ENCODE results near the gene KCNK4.
"Not testable (repeated sequence)": the region's sequence is repeated elsewhere in the genome, so short reads cannot be mapped to it uniquely, and the experiment has no call there.

KCNK4 gene

DNA sequence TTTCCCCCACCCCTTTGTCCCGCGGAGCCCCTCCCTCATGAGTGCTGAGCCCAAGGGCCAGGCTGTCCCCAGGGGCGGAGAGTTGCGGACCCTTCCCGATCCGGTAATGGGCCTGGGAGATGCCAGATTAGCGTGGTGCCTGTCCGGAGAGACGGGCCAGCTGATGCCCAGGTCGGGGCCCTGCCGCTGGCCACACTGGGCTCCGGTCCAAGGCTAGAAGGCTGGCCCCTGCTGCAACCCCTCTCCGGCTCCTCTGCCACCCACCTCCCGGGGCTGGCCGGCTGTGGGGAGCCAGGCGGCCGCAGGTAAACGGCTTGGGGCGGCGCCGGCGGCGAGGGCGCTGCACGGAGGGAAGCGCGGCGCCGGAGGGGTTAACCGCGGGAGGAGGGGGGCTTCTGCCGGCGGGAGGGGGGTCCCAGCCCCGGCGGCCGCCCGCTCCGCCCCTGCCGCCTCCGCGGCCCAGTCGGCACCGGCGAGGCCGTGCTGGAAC lies at the start of gene KCNK4:
Gene KCNK4 (plus strand): TSS at position 41 of the 490 bp plus-strand sequence. CDS start 1,717 bp downstream, outside the sequence.
- no peak for DNase-seq

DNA sequence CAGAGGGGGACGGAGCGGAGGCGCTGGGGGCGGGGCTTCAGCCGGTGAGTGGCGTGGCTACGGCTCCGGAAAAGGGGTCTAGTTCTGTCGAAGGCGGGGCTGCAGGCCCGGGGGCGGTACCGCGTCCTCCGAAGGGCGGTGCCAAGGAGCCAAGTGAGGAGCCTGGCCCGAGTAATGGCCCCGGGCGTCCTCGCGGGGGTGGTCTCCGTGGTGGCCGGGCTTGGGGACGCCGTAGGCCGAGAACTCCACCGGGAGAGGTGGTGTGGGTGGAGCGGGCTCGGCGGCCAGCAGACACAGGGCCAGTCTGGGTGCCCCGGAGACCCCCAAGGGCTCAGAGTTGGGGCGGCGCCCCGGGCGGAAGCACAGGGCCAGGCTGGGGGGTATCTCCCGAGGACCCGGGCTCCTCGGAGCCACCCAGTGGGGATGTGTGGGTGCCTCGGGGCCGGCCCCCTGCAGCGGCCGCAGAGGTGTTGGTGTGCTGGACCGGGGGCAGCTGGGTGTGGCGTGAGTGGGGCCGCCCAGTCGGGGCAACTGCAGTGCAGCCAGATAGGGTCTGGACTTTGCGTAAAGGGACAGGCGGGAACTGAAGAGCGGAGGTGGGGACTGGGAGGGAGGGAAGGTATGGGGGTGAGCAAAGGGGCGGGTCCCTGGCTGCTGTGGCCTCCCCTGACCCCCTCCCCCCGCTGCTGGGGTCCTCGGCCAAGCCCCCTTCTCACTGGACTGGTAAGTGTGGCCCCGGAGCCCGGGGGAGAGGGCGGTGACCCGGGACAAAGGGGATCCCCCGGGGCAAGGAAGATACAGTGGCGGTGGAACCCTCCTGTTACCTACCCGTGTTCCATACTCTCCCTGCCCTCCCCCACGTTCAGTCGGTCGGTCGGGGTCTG lies 49.4 kb upstream of the KCNK4 start:
- peak; percentile 25 for DNase-seq

DNA sequence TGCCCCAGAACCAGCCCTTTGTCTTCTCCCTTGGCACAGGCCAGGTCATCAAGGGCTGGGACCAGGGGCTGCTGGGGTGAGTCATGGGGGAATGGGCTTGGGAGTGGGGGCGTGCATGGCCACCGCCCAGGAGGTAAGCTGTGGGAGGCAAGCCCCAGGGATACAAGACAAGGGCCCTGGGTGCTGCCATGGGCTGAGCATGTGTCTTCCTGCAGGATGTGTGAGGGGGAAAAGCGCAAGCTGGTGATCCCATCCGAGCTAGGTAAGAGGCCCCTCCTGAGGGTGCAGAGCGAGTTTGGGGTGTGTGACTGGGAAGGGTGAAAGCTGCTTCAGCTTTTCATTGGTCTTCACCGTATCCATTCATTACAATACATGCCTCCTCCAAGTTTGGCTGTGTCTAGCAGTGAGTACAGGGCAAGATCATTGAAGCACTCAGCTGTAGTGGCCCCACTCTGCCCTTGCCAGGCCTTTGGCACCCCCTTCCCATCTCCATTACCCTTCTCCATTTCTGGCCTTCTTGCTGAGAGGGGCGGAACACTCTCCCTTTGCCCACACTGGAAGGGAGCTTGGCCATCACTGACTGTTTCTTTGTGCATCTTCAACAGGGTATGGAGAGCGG lies 47.8 kb upstream of the KCNK4 start:
- DNase-seq, result no peak

DNA sequence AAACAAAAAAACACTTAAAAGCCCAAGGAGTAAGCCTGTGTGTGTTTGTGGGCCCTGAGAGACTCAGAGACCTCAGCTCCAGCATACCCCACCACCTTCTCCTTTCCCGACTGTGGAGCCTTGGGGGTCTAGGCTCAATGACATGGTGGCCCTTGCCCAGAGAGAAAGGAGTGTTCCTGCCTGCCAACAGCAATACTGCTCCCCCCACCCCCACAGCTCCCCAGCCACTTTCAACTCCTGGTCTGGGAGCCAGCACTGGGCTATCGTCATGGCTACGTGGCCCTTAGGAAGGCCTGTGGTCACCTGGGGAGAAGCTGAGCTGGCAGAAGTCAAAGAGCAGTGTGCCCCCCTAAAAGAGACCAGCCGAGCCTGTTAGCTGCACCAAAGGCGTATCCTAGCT lies 47.0 kb upstream of the KCNK4 start:
- DNase-seq, result no peak

DNA sequence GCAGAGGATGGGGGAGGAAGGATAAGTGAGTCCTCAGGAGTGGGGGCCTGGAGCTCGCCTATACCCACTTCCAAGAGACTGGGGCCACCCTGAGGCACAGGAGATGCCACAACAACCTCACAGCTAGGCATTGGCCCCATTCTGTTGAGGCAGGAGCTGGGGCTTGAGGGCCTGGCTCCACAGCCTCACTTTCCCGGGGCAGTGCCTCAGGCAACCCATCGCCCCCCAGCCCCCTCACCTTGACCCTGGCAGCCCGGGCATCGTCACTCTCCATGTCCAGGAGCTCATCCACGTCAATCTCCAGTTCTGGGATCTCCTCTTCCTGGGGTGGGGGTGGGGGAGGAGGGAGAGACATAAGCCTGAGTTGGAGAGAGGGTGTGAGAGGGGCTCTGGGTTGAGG lies 46.1 kb upstream of the KCNK4 start:
- no peak for DNase-seq

DNA sequence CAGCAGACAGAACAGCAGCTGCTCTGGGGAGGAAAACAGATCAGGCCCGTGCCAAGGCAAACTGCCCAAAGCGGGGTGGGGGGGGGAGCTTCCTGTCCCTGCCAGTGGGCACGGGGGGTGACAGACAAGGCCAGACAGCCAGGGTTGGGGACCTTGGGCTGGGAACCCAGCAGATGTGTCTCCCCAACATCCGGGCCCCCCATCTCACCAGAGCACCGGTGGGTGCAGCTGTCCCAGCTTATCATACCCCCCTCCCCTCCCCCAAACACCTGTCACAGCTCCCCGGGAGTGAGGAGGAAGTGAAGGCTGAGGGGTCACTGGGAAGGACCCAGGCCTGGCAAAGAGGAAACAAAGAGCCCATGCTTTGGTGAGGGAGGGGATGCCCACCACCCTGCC lies 45.7 kb upstream of the KCNK4 start:
- no peak for DNase-seq

DNA sequence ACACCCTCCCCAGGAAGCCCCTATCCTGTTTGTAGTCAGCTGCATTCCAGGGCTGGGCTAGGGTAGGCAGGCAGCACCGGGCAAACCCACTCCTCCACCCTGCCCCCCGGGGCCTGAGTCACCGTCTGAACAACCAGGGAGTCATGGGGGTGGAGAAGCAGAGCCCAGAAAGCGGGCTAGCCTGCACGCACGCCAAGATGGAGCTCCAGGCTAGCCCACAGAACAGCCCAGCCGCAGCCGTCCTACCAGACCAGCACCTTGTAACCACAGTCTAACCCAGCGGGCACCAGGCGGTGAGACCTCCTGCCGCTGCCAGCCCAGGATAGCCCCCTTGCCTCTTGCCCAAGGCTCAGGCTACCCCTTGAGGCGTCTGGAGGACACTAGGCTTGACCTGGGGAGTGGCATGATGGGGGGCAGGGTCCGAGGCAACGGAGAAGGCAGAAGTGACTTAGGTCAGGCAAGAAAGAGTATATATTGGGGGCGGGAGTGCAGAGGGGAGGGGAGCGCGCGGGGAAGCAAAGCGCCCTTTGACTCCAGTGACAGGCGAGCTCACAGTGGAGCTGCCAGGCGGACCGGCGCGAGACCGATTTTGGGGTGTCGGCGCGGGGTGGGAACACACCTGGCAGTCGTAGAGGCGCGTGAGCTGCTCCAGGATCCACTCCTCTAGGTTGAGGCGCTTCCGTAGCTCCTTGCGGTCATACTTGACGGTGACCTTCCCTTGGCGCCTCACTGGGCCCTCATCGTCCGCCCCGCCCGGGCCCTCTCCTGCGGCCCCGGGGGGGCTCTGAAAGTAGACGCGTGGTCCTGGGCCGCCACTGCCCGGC lies 45.1 kb upstream of the KCNK4 start:
- DNase-seq, result peak; percentile 78

DNA sequence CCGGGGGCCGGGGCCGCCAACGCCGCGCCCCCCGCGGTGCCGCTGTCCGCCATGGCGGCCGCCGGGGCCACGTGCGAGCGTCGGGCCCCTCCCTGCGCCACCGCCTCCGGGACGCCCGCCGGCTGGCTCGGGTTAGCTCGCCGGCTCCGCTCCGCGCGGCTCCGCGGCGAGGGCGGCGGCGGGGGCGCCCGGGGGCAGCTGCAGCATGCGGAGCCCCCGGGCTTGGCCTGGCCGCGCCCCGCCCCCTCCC lies 44.6 kb upstream of the KCNK4 start:
- DNase-seq, result not testable (repeated sequence)

DNA sequence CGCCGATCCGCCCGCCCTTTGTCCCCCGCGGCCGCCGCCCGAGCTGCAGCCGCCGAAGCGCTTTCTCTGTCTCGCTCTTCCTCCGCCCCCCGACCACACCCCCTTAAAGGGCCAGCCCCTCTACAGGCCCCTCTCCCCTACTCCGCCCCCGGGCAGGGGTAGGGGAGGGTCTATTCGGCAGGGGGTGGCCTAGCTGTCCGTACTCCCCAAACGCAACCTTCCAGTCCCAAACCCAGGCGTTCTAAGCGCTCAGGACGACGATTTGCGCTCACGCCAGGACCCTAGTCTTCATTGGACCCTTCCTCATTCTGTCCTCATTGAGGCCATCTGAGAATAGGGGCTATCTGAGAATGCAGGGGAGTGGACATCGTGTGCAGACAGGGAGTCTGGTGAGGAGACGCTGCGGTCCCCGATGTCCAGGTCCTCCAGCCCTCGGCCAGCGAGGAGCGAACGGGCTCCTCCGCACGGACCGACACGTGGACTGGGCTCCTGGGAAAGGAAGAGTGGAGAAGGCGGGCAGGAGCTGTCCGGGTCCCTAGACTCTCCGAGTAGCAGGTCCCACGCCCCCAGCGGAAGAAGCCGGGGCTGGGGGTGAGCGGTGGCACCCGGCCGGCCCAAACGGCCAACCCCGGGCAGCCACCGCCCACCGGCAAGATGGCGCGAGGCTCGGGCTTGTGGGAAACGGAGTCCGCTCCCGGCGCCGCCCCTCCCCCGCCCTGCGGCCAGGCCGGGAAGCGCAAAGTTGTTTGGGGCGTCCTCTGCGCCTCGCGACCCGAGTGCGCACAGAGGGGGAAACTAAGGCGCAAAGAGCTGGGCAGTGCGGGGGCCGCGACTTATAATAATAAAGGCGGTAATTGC lies 44.0 kb upstream of the KCNK4 start, which contains the start of gene PPP1R14B:
Gene PPP1R14B (minus strand): TSS at position 73 of the 858 bp plus-strand sequence. CDS start 270 bp downstream, outside the sequence.
- peak; percentile 74 for DNase-seq

DNA sequence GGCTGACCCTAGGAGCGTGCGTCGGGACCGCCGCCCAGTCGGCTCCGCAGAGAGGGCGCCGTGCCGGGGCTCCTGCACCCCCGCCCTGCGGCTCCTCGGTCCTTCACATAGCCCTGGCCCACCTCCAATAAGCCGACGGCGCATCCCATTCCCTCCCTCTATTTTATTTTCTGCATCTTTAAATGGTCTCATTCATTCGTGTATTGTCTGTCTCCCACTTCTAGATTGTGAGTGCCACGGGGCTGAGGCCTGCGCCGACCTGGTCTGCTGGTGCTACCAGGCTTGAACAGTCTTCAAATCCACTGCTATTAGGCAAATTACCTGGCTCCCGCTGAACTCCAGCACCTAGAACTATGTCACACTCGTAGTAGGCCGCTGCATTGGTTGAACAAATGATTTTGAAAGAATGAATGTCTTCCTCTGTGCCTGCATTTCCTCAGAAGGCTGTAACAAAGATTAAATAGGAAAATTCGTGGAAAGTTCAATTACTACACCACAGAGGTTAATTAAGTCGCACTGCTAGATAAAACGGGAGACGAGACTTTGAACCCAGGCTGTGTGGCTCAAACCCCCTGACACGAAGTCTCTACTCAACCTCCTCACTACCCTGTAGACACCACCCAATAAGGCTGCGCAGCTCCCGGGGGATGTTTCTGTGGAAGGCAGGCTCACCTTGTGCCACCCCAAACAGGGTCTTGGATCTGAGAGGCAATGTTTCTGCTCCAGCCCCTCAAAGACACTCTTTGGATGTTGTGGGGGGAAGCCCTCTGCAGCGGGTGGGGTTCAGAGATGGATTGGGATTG lies 43.2 kb upstream of the KCNK4 start:
- DNase-seq, result no peak

DNA sequence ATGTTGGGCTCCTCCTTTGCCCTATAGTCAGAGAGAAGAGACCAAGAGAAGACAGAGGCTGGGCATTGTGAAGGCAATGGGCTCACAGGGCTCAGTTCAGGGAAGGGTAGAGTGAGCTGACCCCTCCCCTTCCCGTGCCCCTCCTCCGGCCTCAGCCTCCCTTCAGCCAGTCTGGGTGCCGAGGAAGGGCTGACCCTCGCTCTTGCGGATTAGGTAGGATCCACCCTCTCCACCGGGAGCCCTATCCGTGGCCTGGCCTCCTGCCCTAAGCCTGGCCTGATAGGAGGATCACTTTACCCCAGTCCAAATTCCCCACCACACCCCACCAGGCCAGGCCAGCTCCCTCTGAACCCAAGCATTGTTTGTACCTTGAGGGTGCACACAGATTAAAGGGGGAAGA lies 42.5 kb upstream of the KCNK4 start:
- DNase-seq, result no peak

DNA sequence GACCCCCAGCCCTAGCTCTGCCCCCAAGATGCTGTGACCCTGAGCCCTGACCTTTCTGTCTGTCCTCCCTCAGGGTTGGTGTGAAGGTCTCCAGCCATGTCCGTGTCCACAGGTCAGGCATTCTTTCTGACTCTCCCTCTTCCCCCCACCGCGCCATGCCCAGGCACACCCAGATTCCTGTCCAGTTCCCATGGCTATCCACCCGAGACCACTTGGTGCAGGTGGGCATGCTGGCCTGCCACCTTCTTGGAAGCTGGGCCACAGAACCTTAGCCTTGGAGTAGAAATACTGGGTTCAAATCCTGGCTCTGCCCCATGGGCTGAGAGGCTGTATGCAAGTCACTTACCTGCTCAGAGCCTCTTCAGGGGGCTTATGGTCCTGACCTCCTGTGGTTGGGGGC lies 42.1 kb upstream of the KCNK4 start:
- DNase-seq, result no peak

DNA sequence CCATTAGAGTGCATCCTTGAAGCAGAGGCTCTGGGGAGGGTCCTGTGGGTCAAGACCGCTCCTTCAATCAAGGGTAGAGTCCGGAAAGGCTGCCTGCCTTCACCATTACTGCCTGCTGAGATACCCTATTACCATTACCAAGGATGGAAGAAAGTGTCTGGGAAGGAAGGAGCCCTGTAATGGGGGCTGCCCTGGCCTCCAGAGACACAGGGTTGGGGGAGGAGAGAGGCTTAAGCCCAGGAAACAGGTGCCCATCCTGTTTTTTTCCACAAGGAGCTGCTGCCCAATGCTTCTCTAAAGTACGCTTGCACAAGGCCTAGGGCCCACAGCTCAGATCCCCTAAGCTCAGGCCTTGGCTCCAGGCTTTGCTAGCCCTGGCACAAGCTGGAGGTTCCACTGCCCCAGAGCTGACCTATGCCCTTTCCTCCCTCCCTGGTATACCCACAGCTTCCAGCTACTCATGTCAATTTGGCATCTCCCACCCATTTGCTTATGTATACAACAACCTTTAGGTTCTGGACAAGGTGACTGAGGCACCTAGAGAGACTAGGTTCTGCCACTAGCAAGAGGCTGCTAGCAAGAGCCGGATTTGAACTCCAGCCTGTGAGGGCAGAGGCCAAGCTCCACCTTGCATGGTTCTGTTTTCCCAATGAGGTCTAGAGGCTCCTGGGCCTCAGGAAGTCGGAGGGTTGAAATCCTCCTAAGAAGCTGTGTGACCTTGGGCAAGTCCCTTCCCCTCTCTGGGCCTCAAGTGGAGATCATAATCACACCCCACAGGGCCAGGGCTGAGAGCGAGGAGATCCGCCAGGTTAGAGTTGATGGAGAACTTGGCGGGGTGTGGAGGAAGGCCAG lies 41.3 kb upstream of the KCNK4 start:
- DNase-seq, result no peak

DNA sequence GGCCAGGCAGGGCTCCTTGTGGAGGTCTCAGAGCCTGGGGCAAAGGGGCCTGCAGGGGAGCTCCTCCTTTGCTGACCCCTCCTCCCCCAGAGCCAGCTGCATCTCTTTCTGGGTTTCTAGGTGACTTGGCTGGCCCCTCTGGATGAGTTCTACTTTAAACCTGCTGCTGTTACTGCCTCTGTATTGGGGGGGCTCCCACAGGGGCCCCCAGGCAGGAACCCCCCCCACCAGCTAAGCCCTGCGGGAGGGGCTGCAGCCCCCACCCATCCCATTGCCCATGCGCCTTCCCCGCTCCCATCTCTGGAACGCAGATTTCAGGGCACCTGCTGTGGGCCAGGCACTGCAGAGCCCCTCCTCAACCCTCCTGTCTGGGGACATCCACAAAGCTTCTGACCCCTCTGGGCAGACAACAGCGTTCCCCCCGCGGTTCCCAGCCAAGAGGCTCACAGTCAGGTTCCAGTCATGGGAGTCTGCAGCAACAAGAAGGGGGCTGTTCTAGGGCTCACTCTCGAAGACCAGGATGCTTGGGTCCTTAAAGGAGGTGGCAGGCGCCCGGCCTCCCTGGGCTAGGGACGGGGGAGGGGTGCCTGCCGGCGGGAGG lies 40.6 kb upstream of the KCNK4 start:
- no peak for DNase-seq

DNA sequence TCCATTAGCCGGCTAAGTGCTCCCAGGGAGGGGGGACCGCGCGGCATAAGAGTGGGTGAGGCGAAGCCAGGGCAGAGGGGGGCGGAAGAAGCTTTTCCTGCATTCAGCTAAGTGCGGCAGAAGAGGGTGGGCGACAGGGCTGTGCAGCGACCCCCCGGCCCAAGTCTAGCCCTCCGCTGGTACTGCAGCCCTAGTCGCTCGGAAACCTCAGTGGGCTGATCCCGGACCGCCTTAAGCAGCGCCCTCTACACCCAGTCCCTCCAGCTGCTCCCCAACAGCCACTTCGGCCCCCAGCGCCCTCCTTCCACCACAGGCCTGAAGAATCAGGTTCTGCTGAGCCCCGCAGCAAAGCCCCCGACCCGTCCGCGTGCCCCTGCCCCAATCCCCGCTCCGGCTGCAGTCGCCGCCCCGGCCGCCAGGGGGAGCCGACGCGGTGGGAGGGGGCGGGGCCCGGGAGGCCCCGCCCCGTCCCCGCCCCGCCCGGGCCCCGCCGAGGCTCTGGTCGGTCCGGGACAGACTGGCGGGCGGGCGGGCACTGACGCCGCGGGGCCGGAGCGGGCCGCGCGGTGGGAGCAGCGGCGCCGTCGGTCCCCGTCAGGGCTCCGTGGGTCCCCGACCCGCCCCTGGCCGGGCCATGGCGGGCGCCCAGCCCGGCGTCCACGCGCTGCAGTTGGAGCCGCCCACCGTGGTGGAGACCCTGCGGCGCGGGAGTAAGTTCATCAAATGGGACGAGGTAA lies 39.9 kb upstream of the KCNK4 start, which contains the start of gene PLCB3:
Gene PLCB3 (plus strand): TSS at position 515 of the 737 bp plus-strand sequence. CDS start 120 bp downstream, at position 635.
- DNase-seq, result peak; percentile 70

DNA sequence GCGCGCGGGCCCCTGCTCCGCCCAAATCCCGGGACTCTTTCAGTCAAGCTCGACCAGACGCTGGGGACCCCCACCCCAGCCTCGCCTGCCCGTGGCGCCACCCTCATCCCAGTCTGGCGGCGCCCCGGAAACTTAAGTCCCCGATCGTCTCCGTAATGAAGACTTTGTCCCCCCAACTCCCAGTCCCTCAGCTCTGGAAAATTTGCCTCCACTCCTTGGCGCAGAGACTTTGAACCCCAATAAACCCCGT lies 39.4 kb upstream of the KCNK4 start:
- DNase-seq, result no peak

DNA sequence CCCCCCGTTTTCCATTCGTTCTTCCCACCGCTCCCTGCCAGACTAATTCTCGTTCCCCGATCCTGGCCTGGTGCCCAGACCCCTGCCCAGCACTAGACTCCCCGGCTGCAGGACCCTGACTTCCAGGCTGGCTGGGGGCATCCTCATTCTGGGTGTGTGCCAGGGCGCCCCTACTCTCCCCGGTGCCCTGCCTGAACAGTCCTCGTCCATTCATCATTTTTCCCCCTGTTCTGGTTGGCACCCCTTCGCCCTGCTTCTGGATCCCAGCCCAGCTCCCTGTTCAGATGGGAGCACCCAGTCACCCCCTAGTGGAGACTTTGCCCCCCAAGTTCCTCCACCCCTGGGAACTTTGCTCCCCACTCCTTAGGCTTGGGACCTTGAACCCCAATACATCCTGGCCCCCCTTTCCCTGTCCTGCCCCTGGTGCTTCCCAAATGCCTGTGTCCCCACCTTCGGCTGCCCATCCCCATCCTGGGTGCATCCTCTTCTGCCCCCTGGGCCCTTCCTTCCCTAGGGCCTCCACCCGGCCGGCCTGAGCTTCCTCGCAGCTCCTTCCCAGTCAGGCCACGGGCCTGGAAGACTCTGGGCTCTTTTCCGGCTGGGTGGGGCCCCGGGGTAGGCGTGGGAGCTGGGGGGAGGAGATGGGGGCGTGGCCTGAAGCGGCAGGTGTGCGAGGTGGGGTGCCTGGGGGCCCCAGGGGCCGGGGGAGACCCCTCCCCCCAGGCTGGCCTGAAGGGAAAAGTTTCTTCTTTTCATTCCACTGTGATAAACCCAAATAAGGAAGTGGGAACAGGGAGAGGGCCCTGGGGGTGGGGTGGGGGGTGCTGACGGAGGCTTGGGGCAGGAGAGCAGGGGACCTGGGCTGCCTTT lies 38.9 kb upstream of the KCNK4 start:
- DNase-seq, result peak; percentile 51

DNA sequence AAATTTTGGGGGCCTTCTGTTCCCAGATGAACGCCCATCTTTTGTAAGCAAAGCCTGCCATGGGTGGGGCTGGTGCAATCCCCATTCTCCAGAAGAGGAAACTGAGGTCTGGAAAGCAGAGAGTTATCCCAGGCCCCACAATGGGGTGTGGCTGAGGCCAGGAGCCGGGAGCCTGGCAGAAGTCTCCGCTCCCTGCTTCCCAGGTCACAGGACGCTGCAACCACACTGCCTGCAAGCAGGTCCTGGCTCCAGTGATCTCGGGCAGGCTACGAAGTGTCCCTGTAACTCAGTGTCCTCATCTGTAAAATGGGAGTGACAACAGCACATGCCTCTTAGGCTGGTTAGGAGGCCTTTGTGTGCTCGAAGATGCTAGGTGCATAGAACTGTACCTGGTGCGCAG lies 38.1 kb upstream of the KCNK4 start:
- DNase-seq, result no peak

DNA sequence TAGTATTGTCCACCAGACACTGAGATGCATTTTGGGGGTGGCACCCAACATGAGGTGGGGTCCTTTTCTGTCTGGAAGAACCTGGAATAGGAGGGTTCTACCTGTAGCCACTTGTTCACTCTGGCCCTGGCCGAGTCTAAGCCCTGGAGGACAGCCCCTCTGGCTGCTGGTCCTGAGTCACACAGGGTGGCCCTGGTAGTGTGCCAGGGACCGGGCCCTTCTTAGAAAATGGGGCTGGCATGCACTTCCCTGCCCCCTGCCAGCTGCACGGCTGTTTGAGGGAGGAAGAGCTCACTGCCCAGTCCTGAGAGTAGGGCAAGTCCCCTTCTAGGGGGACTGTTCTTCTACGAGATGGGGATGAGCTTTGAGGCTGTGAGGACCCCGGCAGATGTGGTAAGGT lies 37.6 kb upstream of the KCNK4 start:
- no peak for DNase-seq

Data from inflammatory macrophage treated with lipopolysaccharide for 4 hours (primary cell).